ENCODE measurements around the gene PRDM4.
A peak's percentile ranks its signal among the peaks of the same experiment; 100 is the strongest.

PRDM4 gene, protein sequence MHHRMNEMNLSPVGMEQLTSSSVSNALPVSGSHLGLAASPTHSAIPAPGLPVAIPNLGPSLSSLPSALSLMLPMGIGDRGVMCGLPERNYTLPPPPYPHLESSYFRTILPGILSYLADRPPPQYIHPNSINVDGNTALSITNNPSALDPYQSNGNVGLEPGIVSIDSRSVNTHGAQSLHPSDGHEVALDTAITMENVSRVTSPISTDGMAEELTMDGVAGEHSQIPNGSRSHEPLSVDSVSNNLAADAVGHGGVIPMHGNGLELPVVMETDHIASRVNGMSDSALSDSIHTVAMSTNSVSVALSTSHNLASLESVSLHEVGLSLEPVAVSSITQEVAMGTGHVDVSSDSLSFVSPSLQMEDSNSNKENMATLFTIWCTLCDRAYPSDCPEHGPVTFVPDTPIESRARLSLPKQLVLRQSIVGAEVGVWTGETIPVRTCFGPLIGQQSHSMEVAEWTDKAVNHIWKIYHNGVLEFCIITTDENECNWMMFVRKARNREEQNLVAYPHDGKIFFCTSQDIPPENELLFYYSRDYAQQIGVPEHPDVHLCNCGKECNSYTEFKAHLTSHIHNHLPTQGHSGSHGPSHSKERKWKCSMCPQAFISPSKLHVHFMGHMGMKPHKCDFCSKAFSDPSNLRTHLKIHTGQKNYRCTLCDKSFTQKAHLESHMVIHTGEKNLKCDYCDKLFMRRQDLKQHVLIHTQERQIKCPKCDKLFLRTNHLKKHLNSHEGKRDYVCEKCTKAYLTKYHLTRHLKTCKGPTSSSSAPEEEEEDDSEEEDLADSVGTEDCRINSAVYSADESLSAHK

DNA sequence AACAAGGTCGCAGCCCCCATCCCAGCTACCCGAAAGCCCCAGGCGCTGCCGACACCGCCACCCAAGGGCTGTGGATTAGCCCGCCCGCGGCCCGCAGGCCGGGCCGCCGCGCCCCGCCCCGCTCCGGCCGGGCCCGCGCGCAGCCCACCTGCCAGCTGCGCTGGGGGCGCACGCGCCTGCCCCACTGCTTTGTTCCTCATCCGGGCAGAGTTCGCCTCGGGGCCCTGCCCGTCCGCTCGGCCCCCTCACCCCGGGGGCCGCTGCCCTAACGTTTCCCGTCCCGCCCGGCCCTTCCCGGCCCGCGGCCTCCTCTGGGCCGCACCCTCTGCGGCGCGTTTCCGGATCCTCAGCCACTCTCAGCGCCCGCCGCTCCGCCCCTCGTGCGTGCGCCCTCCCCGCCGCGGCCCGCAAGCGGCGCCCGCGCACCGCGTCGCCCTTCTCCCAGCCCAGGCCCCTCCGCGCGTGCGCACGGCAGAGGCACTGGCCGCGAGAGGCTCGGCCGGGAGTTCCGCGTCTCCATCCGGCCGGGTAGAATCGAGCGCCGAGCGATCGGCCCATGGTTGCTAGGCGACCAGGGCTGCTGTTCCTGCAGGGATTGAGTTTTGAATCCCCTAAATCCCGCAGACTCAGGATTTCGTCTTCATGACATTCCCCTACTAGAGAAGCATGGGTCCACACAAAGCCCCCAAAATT lies at the start of gene PRDM4:
PRDM4 (minus strand) TSS at position 329 of the 693 bp plus-strand sequence. CDS start 622 bp downstream, outside the sequence.
- peak; percentile 95 for DNase-seq

DNA sequence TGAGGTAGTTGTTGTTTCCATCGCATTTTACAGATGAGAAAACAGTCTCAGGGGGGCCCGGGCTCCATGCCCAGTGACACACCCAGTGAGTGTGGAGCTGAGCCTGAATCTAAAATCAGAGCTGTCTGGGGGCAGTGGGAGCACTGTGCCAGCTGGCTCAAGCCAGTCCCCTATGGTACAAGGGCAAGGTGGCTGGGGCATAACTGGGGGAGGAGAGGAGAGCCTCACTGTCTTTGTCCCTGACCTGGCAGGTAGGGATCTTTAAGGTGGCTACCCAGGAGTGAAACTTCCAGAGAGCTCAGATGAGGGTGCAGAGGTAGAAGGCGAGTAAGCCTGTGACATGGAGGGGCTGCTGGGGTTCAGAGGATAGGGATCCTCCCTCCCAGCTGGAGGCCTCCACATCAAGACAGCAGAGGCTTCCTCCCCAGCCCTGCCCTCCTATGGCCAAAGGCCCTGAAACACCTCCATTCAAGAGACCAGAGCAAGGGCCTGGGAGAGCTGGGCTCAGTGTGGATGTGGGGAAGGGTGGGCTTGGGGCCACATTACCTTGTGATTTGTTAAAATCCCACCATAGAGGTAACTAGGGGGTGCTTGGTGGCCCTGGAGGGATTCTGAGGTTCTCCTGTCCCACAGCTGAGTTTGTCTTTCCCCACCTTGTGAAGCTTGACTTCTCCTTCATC lies 46.7 kb upstream of the PRDM4 start:
- no peak for DNase-seq

- no peak for DNase-seq
Observed at GRCh38 chr12:107805488-107806180, 44.7 kb upstream of the PRDM4 start.

DNA sequence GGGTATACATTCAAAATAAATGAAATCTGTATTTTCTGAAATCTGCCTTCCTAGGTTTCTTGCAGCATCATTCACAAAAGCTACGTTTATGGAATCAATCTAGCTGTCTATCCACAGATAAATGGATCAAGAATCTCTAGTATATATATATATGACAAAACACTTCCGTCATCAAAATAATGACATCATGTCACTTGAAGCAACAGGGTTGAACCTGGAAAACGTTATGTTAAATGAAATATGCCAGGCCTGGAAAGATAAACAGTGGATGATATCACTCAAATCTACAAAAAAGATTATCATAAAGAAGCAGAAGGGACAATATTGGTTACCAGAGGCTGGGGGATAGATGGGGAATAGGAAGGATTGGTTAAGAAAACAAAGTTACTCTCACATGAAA lies 42.2 kb upstream of the PRDM4 start:
- no peak for DNase-seq

DNA sequence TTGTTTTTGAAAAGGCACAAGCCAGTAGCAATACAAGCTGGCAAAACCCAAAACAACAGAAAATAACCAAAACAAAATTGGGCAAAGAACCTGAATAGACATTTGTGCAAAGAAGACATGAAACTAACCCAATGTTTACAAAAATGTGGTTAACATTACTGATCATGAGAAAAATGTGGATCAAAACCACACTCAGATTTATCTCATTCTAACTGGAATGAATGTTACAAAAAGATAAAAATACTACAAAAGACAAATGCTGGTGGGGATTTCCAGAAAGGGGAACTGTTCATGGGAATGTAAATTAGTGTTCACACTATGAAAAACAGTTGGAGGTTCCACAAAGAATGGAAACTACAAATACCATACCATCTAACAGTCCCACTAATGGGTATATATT lies 40.2 kb upstream of the PRDM4 start:
- no peak for DNase-seq

- no peak for DNase-seq
Observed at GRCh38 chr12:107798580-107798979, 37.6 kb upstream of the PRDM4 start.

DNA sequence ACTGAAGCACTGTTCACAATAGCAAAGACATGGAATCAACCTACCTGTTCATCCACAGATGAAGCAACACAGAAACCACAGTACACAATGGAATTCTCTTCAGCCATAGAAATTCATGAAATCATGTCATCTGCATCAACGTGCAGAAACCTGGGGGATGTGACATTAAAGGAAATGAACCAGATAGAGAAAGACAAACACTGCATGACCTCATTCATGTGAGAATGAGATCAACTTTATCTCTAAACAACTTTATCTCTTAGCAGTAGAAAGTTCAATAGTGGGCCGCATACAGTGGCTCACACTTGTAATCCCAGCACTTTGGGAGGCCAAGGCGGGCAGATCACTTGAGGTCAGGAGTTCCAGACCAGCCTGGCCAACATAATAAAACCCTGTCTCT lies 33.5 kb upstream of the PRDM4 start:
- no peak for DNase-seq

DNA sequence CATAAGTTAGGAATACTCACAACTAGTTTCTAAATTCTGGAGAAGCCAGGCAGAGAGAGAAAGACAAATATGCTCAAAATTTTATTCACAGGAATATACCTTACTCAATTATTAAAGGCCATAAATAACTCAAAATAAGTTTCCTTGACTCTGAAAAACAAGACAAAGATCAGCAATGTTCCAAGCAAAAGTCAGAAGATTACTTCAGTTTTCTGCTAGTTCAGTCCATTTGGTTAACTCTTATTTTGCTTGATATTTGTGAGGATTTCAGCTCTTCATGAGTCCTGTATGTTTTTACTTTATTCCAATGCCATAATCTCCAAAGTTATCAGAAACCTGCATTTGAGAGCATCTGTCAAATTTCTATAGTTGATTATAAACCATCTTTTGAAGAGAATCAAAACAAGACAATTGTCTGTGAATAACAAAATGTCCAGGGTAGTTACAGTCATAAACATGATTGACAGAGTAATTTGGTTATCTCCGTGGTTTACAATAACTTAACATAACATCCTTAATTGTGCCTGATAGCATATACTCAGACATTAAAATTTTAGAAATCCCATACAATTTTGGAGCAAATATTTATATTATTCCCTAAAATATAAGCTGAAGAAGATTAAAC lies 30.6 kb upstream of the PRDM4 start:
- no peak for DNase-seq

DNA sequence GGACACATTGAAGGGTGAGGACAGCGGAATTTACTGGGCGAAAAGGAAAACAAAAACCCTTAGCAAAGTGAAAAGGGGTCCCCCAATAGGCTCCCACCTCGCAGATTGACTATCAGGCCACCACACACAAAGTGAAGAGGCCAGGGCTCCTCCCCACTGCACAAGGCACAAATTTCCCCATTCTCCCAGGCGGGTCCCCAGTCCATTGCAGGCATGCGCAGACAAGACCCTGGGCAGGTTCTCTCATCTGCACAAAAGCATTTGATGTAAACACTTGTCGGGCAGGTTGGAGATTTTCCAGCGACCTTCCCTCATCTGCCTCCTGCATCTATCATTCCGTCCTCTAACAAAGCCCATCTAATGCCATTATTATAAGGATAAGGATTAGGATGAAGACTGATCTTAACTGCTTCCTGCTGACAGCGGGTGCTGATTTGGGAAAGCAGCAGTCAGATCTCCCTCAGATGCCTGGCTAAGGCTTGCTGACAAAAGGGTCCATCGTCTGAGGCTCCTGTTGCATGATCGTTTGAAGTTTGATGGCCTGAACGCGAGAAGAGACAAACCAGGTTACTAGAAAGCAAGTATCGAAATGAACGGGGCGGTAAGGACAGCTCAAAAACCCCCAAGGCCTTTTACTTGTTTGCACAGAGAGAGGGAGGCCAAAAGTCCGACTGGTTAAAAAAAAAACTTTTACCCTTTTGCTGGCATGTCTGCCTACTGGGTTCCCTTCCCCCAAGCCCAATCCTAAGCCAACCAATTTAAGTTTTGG lies 27.9 kb upstream of the PRDM4 start:
- no peak for DNase-seq

DNA sequence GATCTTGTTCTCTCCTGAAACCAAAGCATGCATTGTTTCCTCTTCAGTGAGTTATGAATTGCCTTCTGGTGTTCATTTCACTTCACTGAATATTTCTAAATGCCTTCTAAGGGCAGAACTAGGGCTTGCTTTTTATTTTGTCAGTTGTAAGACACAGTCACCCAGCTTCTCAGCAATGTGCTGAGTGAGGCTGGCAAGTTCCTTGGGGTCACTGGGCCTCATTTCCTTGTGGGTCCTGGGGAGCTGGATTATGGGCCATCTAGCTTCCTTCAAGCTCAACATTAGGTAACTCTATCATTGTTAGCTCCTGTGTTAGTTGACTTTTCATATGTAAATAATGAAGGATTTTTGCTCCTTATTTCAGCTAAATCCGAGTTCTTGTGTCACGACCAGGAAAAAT lies 27.3 kb upstream of the PRDM4 start:
- no peak for DNase-seq

- no peak for DNase-seq
Observed at GRCh38 chr12:107783406-107784376, 22.8 kb upstream of the PRDM4 start.

DNA sequence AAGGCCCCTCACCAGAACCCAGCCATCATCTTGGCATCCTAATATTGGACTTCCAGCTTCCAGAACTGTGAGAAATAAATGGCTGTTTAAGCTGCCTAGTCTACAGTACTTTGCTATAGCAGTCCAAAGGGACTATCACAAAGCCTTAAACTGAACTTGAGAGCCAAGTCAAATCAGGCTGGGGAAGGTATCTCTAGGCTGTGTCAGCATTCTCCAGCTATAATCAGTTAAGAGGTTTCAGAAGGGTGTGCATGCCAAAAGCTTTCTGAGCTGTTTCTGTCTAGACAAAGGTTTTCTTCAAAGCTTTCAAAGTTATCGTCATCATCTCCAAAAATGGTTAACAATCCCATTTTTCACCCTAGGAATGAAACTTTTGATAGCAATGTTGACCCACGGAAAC lies 21.1 kb upstream of the PRDM4 start:
- DNase-seq: no peak

- DNase-seq: no peak
Observed at GRCh38 chr12:107780298-107780697, 19.4 kb upstream of the PRDM4 start.

- no peak for DNase-seq
Observed at GRCh38 chr12:107779077-107779831, 18.3 kb upstream of the PRDM4 start.

- DNase-seq: no peak
Observed at GRCh38 chr12:107778383-107779025, 17.6 kb upstream of the PRDM4 start.

- DNase-seq: no peak
Observed at GRCh38 chr12:107776171-107776570, 15.2 kb upstream of the PRDM4 start.

GRCh38 chr12:107775093-107775721 lies 14.3 kb upstream of the PRDM4 start:
- DNase-seq: no peak

All from right forelimb (tissue), 1 donor.